ENCODE measurements around the gene FABP3. TPM values are rescaled to one million over a fixed set of nuclear protein-coding genes. Genes with fewer than 3 reads are reported as not detected.

FABP3 gene
- total and polyA plus RNA-seq, 2 of the 13 experiments (the other 11 are each of a cell fraction or from before 2014, with no cell fraction given): 0.21 to 0.24 TPM

- TF ChIP-seq, protein P1, sequence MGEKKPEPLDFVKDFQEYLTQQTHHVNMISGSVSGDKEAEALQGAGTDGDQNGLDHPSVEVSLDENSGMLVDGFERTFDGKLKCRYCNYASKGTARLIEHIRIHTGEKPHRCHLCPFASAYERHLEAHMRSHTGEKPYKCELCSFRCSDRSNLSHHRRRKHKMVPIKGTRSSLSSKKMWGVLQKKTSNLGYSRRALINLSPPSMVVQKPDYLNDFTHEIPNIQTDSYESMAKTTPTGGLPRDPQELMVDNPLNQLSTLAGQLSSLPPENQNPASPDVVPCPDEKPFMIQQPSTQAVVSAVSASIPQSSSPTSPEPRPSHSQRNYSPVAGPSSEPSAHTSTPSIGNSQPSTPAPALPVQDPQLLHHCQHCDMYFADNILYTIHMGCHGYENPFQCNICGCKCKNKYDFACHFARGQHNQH (CRISPR knock-in tag; IDR thresholded peaks at IDR 0.05): no peak
- TF ChIP-seq RNF219 (CRISPR knock-in tag; IDR thresholded peaks at IDR 0.05): no peak
- peak; percentile 79; the same call in 1 of the 2 replicates for TF ChIP-seq ZNF746 (CRISPR knock-in tag; IDR thresholded peaks at IDR 0.05)
- TF ChIP-seq ETV6 (CRISPR knock-in tag; conservative IDR thresholded peaks at IDR 0.05): no peak
- peak; percentile 74; the same call in 1 of the 2 replicates for TF ChIP-seq AKAP8 (CRISPR knock-in tag; IDR thresholded peaks at IDR 0.05)
- TF ChIP-seq NR2F1 (CRISPR knock-in tag; IDR thresholded peaks at IDR 0.05): peak in 1 of 2 experiments; percentile 56; a peak in 1 of 4 replicates
- TF ChIP-seq ZNF549 (CRISPR knock-in tag; IDR thresholded peaks at IDR 0.05): no peak
- peak; percentile 64; the same call in 1 of the 2 replicates for TF ChIP-seq MYC (CRISPR knock-in tag; IDR thresholded peaks at IDR 0.05; ENCODE audit: borderline replicate concordance)
- TF ChIP-seq KDM6A (CRISPR knock-in tag; IDR thresholded peaks at IDR 0.05; ENCODE audit: low read depth): no peak
- no peak for TF ChIP-seq ZNF878 (CRISPR knock-in tag; IDR thresholded peaks at IDR 0.05)
- TF ChIP-seq REL (CRISPR knock-in tag; conservative IDR thresholded peaks at IDR 0.05): no peak
- TF ChIP-seq TSC22D2 (CRISPR knock-in tag; IDR thresholded peaks at IDR 0.05; ENCODE audit: borderline replicate concordance): no peak
- no peak for TF ChIP-seq DR1 (CRISPR knock-in tag; IDR thresholded peaks at IDR 0.05)
- TF ChIP-seq KDM4B (CRISPR knock-in tag; IDR thresholded peaks at IDR 0.05): no peak
- TF ChIP-seq ZNF776 (CRISPR knock-in tag; IDR thresholded peaks at IDR 0.05): 0 out of 2 replicates have a peak, but pooled peaks have one; percentile 40
- no peak for TF ChIP-seq GMEB1 (CRISPR knock-in tag; IDR thresholded peaks at IDR 0.05; ENCODE audit: borderline replicate concordance)
- no peak for TF ChIP-seq ZBTB33 (CRISPR knock-in tag; IDR thresholded peaks at IDR 0.05)
- TF ChIP-seq, protein P2, sequence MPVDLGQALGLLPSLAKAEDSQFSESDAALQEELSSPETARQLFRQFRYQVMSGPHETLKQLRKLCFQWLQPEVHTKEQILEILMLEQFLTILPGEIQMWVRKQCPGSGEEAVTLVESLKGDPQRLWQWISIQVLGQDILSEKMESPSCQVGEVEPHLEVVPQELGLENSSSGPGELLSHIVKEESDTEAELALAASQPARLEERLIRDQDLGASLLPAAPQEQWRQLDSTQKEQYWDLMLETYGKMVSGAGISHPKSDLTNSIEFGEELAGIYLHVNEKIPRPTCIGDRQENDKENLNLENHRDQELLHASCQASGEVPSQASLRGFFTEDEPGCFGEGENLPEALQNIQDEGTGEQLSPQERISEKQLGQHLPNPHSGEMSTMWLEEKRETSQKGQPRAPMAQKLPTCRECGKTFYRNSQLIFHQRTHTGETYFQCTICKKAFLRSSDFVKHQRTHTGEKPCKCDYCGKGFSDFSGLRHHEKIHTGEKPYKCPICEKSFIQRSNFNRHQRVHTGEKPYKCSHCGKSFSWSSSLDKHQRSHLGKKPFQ (CRISPR knock-in tag; IDR thresholded peaks at IDR 0.05; ENCODE audit: insufficient replicate concordance): no peak
- no peak for TF ChIP-seq TRIM24 (CRISPR knock-in tag; IDR thresholded peaks at IDR 0.05)
- no peak for TF ChIP-seq ZNF7 (CRISPR knock-in tag; IDR thresholded peaks at IDR 0.05)
Measured at GRCh38 chr1:31373056-31373896, at the start of gene FABP3 (continued).
